Right hindlimb (tissue), 1 donor: Measurements from ENCODE around the gene TNS3.

Experiments used
- DNase-seq: peaks from one replicate; pipeline ENCODE4 v3.0.0-alpha.2; 2018

TNS3 gene

DNA sequence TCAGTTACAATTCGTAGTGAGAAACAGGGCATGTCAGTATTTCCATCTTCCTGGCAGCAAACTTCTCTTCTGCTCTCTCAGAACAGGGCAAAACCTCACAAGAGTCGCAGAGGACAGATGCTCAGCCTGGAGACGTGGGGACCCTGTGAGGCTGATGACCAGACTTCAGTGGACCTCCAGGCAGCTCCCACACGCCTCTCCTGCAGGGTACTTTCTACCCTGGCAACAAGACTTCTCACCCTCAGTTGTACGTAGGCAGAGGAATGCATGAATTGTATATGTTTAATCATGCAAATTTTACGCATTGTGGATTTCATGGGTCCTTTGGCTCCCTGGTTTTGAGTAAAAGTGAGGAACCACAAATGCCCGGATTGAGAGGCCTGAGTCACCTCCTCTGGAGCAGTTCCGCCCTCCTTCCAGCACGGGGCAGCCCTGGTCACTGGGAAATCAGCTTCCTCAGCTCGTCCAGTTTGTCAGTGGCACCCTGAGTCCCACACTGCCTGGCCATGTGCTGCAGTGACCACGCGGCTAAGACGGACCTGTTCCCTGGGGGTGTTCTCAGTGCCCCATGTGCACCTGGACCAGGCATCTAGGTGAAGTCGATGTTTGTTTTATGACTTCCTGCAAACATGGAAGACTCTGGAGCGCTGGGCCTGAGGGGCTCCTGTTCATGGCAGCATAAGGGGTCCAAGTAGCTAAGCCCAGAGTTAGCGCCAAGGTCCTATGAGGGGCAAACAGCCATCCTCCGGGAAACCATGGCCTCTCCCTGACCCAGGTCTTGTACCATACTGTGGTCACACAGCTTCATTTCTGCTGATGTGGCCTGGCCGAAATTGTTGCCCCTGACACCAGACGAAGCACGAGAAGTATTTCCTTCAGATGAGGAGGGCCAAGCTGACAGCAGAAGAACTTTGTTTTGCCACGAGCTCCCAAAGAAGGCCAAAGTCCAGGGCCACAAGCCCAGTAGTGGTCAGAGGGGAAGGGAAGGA, 165.1 kb downstream of the TNS3 start:
- DNase-seq, result no peak

GRCh38 chr7:47415318-47416212, 166.3 kb downstream of the TNS3 start:
- DNase-seq, result no peak

GRCh38 chr7:47414342-47415317, 167.3 kb downstream of the TNS3 start:
- DNase-seq, result no peak

GRCh38 chr7:47413526-47414341, 168.2 kb downstream of the TNS3 start:
- DNase-seq, result no peak

DNA sequence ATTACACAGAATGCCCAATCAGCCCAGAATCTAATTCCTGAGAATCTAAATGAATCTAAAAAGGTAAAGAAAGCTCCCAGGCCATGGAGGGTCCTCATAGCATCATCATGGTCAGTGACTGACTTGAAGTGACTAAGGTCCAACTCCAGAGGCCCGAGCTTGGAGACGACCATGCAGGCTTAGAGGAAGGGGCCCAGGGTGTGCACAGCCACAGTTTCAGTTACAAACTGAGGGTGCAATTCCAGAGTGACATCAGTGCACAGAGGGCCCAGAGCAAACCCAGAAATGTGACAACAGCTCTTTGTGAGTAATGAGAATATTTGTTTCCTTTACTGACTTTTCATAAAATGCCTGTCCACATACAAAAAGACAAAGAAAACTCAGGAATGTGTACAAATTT, 170.0 kb downstream of the TNS3 start:
- no peak for DNase-seq

GRCh38 chr7:47411281-47411869, 170.5 kb downstream of the TNS3 start:
- DNase-seq, result no peak

DNA sequence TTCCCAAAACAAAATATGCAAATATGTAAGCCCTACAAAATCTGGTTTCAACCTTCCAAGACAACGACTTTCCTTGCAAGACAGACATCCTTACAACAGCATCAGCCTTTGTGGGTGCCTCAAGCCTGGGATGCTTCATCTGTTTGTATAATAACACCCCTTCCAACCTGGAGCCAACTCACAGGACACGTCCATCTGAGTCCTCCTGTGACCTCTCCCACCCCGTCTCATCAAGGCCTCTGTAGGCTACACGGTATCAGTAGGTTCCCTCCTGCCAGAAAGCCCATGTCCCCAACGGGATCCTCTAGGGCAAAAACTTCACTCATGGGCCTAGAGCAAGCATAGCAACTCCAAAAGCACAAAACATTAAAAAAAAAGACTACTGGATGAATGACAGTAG, 173.2 kb downstream of the TNS3 start:
- DNase-seq, result no peak

DNA sequence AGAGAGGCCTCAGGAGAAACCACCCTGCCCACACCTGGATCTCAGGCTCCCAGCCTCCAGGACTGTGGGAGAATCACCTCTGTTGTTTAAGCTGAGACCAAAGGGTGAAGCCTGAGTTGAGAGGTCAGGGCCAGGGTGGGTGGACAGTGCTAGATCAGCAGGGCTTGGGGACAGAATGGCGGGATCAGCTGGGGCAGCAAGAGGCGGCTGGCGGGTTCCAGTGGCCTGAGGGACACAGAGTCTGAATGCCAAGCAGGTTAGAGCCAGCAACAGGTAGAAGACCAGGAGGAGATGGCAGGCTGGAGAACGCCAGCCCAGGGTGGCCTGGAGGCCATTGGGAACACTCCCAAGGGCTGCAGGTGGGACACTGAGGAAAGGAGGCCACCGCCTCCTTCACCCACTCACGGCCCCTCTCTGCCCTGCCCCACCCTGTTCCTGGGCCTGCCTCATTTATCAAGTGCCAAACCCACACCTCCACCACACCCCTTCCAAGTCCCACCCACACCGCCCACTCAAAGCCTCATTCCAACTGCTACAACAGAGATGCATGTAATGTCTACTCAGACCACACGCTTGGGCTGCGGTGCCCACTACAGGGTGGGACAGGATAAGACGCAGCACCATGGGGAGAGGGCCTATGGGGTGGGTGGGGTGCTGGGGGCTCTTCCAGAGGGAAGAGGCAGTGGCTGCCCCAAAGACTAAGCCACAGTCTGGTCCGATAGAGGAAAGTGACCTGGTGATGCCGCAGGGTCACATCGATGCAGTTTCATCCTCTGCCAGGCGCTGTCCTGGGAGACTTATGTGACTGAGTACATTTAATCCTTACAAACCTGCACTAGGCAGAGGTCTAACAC, 173.9 kb downstream of the TNS3 start:
- no peak for DNase-seq

DNA sequence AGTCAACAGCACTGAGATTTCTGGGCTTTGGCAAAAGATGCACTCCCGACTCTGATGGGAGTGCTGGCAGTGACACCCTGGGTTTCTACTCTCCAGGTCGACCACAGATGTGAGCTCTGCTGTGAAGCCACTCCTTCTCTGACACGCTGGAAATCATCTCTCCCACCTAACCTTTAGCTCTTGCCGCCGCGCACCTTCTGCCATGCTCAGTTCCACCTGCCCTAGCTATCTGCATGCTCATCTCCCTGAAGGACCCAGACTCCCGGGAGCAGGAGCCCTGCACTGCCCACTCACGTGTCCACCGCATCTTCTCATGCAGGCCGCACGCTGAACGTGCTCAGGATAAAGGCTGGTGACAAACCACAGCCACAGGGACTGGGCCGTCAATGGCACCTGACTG, 174.8 kb downstream of the TNS3 start:
- DNase-seq, result no peak

- DNase-seq, result no peak
Measured at GRCh38 chr7:47406801-47407129, 175.1 kb downstream of the TNS3 start.

- DNase-seq, result peak; percentile 77
Measured at GRCh38 chr7:47405921-47406800, 175.8 kb downstream of the TNS3 start.

- DNase-seq, result no peak
Measured at GRCh38 chr7:47405286-47405904, 176.5 kb downstream of the TNS3 start.

DNA sequence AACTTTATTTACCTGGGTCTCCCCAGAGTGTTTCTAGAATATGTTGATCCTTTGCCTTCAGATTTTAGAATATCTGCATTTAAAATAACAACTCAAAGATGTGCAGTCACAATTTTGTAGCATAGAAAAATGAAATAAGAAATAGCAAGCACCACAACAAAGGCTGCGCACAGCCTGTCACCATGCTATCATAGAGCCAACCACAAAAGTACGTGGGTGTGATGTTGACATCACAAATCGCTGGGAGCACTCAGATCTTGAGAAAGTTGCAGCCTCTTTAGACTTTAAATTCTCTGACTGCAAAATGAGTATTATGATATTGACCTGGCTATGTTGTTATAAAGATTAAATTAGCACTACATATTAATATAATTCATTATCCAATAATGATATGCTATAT, 177.9 kb downstream of the TNS3 start:
- DNase-seq, result no peak

GRCh38 chr7:47402941-47403866, 178.7 kb downstream of the TNS3 start:
- peak; percentile 46 for DNase-seq

GRCh38 chr7:47401611-47402570, 180.0 kb downstream of the TNS3 start:
- peak; percentile 12 for DNase-seq

DNA sequence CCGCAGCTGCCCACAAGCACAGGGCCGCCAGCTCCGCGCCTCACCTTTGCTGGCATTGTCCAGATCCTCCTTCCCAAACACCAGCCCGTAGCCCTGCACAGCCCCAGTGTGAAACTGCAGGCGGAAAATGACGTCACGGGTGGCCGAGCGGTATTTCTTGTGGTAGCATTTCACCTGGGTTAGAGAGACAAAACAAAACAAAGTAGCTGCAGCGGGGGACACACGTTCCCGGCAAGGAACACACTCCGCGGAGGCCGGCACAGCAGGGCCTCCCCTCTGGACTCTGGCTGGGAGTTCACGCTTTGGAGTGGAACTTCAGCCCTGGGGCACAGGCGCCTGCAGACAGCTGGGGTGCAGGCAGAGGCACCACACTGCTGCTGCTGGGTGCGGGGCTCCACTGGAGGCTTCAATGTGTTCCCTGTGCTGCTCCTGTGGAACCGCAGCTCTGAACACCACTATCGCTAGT, 181.1 kb downstream of the TNS3 start:
- peak; percentile 12 for DNase-seq
